Activated T-cell treated with anti-CD3 and anti-CD28 coated beads for 24 hours (primary cell): ENCODE results near the gene ADCYAP1.

Source experiments
- DNase-seq: peaks from one replicate; pipeline ENCODE4 v3.0.0-alpha.2; 2020; ENCODE audit warnings: low read depth

ADCYAP1 gene

DNA sequence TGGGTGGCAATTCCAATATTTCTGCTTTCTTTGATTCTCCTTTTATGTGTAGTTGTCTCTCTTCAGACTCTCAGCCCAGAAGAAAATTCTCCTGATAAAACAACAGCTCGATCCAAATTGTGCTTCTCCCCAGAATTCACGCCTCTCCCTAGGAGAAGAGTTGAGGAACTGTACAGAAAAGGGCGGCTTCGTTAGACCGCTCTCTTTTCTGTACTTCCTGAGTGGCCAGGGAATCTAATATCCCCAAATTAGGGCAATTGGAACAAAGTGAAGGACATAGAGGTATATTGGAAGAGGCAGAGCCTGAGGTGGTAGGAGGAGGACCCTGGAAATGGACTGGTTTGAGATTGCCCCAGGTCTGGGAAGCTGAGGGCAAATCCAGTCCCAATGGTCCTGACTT is 5.6 kb downstream of the ADCYAP1 start:
- DNase-seq: no peak

DNA sequence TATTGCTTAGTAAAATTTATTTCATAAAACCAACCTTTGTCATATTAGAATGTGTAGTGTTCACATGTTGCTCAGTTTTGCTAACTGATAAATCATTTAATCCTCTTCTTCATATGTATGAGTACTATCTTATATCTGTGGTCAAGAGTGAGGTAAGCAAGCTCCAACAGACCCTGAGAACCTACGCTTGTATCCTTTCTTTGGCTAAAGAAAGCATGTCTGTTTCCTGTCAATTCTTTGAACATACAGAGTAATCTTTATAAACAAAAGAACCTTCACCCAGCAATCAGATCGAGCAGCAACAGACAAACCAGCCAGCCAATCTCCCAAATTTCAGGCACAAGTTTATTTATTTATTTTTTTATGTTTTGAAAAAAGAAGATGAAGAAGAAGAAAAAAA is 6.4 kb downstream of the ADCYAP1 start:
- no peak for DNase-seq

DNA sequence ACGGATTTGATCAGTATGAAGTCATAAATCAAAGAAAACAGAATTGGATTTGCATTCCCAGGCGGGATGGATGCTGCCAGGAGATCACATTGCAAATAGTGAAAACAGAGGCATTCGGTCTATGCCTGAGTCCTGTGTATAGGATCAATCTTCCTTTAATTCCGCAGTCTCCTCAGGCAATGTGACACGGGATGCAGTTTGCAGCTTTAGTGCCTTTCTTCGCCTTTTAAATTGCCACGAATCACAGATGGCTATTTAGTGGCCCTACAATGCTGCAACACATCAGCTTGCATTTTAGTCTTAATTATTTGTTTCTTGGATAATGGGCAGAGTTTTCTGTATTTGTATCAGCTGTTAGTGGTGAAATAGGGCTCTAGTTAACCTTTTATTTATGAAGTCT is 6.8 kb downstream of the ADCYAP1 start:
- DNase-seq: no peak

DNA sequence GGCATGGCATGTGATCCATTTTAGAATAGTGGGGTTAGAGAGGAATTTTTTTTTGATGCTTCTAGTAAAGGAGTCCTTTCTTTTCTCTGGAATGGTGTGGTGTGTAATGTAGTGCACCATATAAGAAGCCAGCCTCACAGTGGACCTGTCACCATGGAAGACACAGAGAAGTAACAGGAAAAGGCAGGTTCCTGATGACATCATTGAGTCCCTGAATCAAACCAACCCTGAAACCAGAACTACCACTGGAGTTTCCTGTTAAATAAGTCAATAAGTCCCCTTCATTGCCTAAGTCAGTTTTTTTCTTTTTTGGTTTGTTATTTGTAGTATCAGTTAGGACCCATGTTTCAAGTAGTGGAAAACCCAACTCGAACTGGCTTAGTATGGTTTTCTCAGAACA is 11.9 kb downstream of the ADCYAP1 start:
- DNase-seq: no peak

DNA sequence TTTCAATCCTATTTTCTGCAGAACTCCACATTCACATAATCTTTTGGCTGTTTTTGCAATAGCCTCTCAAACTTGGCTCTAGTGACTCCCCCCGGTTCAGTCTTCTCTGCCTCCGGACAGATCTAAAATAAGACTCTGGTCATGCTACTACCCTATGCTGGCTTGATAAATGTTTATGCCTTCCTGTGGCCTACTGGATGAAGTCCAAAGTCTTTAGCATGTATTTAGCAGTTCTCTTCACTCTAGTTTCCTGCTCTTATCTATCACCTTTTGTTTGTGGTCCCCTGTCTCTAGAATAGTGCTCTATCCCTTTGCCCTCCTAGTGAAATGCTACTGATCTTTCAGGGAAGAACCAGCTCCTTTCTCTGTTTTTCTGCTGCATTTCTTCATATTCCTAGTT is 14.4 kb downstream of the ADCYAP1 start:
- DNase-seq: no peak

DNA sequence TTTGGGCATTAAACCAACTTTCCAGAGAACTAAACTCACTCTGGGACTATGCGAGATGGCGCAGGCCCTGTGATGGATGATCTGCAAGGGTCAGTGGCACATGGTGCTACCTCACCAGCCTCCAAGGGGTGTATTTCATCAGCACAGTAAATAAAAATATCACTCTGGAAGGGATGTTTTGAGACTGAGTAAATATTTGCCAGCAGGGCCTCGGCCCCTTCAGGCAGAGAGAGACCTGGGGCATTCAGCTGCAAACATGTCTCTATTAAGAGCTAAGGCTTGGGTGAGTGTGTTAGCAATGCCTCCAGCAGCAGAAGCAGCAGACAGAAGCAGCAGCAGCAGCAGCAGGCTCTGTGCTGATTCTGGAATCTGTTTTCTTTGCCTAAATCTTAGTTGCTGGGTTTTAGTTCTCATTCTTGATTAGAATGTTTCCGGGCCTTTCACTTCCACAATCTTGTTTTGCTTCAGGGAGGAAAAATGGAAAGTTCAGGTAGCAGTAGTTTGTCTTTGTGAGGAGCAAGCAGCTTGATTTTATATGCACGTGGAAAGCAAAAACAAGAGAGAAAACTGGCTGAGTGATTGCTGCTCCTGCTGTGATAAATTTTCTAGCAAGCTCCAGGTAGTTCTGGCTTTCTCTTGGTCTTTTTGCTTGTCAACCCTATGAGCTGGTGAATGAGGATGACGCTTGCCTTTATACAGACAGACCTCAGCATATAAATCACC is 18.6 kb downstream of the ADCYAP1 start:
- no peak for DNase-seq

DNA sequence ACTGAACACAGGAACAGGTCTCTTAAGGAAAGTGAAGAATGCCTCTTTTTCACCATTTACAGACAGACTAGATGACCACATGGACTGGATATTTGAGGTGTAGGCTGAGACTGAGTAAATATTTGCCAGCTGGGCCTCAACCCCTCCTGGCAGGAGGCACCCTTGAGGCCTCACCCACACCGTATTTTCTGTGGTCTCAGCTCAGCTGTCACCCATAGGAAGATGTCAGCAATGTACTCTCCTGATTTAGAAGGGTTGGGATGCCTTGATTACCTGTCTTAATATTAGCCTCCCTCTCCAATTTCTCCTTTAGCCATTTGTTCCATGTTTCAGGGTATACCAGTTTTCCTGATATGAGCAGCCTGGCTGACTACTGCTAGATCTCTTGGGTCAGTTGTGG is 20.3 kb downstream of the ADCYAP1 start:
- DNase-seq: no peak

DNA sequence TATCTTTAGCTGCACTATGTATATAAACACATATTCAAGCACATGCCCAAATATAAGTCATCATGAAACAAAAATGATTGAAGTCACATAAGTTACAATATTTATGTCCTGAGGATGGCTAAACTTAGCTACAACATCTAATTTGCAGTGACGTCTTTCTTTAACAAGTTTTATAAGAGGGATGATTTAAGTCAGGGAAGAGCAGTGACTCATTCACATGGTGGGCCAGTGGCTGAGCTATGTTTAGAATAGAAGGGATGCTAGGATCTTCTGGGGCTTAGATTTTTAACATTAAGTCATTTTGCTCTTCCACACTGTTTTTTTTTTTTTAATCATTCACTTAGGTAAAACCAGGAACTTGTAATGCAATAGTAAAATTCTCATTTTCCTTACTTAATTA is 22.3 kb downstream of the ADCYAP1 start:
- DNase-seq: no peak

DNA sequence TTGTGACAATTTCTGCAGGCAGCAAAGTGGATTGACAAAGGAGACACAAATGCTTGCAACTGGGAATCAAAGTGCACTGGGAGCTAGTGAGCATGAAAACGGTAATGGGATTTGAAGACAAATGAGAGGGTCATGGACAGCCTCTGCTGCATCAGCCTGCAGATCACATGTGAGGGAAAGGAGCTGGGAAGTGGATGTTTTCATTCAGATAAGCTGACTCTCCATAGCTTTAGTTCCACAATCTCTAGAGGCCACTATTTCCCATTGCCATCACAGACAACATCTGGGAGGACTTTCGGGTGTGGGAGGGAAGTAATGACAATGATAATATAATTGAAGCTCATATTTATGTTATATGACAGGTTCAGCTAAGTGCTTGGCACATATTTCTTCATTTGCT is 28.4 kb downstream of the ADCYAP1 start:
- no peak for DNase-seq

DNA sequence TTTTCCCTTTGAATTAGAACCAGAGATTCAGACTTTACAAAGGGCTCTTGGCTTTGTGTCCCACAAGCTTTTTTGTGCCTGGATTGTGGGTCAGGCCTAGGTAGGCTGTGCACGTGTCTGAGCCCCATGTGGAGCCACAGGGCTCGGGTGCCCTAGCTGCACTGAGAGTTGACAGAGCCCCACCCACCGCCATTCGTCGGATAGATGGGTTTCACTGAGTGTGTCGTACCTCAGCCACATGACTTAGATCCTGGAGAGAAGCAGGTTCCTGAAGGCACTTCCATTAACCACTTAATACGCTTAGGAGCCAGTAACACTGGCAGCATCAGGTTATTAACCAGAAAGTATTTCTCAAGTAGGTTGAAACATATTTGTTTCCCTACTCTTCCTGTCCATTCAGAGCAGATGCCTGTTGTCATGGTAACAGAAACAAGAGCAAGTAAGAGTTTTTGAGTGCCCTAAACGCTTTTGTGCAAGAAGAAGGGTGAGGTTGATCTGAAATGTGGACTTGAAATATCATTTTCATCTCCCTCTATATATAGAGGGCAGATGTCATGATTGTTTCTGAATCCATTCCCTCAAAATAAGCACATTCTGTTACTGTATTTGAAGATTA is 30.0 kb downstream of the ADCYAP1 start:
- DNase-seq: no peak

DNA sequence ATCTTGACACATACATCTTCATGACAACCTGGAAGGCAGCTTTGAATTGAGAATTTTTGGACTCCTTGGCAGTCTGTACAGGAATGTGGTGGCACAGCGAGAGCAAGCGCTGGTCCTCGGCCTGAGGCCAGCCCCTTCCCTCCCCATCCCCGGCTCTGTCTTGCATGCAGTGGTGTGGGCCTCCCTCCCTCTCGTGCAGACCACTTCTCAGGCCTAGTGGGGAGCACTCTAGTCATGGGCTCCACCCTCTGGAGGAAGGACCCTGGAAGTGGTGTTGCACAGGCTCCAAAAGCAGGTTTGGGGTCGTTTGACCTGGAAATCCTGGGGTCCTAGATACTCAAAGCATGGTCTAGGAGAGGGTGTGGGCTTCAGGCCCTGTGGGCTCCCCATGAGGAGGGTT is 32.3 kb downstream of the ADCYAP1 start:
- DNase-seq: no peak

DNA sequence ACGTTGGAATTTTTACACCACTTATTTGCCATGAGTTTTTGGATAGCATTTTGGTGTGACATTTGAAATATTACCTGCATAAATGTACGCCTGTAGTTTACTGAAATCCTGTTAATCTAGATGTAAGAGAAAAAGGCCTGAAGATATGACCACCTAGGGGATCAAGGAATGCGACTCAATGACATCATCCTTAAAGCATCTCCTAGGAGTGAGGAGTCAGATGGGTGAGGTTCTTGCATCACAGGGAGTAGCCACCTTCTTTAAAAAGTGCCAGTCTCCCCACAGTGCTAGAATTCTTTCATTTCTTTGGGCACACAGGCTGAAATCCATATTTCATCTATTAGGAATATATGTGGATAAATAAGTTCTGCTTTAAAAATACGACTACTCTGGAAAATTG is 34.5 kb downstream of the ADCYAP1 start:
- no peak for DNase-seq

DNA sequence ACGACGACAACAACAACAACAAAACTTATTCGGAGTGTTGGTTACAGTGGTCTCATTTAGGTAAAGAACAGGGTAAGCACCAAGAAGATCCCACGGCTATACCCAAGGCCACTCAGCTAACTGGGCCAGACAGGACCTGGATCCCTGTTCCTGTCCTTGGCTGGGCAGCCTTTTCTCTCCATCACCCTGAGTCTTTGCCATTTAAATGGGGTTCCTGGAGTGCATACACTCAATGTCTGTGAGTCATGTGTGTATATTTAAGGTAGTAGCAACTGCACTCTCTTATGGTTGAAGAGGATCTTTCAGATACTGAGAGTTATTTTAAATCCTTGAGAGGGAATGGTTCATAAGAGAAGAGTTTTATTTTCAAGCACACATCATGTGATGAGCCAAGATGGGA is 35.3 kb downstream of the ADCYAP1 start:
- DNase-seq: no peak

DNA sequence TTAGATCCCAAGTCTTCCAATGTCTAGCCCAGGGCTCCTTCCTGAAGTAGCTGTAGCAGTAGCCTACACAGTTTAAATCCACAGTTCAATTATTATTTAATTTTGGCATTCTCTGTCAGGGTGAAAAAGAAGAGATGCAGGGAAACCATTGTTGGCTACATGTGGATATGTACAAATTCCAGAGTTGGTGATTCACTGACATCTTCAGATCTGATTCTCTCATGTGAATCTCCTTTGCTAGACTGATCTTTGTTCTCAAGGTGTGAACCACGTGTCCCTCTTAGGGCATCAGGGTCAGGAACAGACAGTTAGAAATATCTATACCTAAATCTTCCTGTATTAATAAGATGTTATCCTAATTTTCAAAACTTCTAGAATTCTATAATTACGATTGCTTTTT is 36.7 kb downstream of the ADCYAP1 start:
- no peak for DNase-seq

DNA sequence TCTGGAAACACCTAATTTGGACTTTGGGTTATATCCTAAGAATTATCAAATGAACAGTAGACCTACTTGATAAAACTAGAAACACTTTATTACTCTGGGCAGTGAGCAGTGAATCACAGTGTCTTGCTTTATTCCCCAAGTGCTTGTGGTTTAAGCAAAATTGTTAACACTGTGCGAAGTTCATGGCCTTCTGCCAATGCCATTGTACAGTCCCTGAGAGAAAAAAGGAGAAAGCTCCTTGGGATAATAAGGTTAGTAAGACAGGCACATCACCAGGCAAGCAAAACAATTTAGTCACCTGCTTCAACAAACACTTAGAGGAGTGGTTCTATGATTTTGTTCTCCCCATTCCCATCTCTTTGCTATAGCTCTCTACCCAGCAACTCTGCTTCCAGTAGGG is 39.8 kb downstream of the ADCYAP1 start:
- DNase-seq: no peak

DNA sequence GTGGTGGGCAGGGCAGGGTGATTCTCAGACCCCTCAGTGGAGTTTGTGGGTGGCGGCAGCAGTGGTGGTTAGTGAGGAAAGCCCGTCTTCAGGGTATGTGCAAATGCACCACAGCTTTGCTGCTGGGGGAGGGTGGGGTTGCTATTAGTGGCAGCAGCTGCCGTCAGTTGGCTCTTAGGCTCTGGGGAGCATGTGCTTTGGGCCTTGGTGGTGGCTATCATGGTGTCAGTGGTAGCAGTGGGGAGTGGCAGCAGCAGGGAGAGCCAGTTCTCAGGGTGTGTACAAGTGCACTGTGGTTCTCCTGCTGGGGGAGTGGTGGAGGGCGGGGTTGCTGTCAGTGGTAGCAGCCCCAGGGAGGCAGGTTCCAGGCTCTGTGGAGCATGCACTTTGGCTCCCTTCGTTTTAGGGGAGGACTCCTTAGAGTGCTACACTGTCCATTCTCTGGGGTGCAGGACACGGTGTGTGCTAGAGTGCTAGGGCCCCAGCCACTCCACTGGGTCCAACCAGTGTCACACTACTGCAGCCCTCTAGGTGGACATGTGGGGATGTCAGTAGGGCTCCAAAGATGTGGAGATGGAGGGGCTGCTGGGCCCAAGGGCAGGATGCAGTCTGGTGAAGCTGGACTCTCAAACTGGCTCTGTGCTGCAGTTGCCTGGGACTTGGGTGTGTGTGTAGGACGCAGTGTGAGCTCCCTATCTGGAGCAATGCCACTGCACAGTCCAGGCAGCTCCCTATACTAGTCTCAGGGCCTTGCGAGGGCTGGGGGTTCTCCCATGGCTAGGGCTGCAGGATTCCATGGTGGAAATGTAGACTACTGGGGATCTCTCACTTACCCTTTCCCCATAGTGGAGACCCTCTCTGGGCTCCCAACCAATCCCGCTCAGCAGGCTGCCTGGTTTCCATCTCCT is 45.3 kb downstream of the ADCYAP1 start:
- no peak for DNase-seq

DNA sequence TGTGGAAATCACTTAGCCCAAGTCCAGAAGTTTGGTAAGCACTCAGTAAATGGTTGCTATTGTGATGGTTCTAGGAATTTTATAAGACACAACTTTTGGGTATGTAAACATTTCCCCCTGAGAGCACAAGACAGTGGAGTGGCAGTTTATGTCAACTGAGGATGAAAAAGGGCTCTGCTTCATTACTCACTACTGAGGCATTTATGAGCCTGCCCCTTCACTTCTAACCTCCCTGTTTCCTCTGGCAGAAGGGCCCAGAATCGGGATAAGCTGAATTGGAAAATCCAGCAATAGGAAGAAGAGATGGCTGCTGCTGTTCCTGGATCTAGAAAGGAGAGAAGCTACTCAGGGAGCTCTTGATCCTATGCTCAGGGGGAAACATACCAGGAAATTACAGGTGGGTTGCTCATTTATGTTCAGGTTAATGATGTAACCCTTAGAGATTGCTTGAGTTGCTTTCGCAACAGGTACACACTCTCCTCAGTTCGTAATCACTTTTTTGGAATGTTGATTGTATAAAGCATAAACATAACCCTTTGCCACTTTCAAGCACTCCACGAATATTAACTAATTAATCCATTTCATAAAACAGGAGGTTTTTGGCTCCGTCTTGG is 46.3 kb downstream of the ADCYAP1 start:
- no peak for DNase-seq

DNA sequence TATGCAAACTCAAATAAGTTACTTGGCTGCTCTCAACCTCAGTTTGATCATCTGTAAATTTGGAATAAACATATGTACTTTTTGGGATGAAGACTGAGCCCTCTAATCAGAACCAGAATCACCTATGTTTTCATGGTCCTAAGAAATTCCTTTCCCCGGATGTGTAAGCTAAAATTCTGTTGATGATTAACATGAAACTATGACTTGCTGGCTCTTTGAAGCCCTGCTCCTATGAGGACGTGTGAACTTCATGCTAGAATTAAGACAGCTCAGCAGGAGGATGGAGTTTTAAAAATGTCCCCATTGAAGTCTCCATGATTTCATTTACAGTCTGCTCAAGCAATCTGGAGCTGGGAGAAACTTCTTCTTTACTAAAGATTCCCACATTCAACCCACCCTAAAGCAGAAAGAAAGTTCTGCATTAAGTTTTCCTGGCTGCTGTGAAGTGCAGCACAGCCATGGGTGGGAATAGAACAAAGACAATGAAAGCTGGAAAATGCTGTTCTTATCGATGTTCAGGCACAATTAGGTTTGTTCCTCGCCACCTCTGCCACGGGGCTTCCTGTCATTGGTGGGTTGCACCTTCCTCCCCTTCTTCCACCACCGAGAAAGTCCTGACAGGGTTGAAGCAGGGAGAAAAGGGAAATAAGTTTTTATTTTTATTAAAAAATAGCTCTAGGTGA is 50.9 kb downstream of the ADCYAP1 start:
- no peak for DNase-seq

DNA sequence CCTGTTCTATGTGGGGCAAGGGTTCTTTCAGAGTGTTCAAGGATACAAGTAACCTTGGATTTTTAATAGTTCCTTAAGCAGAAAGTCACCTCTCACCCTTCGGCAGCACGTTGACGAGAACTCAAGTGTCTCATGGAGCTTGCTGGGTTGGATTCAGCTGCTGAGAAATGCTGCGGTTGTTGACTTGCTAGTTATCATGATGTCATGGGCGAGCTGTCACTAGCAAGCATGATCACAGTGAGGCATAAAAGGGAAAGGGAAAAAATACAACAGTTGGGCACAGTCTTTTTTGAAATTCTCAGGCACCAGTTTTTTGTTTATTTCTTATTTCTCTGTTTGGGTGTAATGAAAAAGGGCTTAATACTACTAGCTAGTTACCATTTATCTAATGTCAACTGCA is 53.2 kb downstream of the ADCYAP1 start:
- no peak for DNase-seq

DNA sequence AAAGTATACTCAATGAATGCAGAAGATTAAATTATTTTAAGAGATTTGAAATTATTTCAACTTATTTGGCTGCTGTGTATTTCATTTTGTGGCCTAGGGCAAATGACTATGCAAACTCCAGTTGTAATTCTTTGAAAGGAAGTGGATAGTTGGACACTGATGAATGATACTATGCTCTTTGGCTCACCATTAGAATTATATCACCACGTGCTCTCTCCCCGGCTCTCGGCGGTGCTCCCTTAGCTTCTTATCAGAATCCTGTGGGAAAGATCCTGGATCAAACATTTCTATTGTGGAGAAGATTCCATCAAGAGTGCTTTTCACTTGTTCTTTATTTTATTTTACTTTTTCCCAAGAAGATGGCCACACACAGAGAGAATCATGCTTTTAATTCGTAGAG is 55.2 kb downstream of the ADCYAP1 start:
- no peak for DNase-seq
